NOMO-1 (cell line): ENCODE results near the gene PAX8.
A peak's percentile ranks its signal among the peaks of the same experiment; 100 is the strongest.
"Not testable (repeated sequence)": the region's sequence is repeated elsewhere in the genome, so short reads cannot be mapped to it uniquely, and the experiment has no call there.

Source experiments
- DNase-seq, 2 experiments: peaks; one replicate each; lab custom pipeline; 2025; ENCODE audit not compliant: unreplicated experiment in 2 of 2; lab: John Stamatoyannopoulos, UW

PAX8 gene

GRCh38 chr2:113278742-113279139 lies at the start of gene PAX8:
PAX8 (minus strand) TSS chr2:113278921; CDS start chr2:113278394, 527 bp downstream.
- DNase-seq, result no peak

DNA sequence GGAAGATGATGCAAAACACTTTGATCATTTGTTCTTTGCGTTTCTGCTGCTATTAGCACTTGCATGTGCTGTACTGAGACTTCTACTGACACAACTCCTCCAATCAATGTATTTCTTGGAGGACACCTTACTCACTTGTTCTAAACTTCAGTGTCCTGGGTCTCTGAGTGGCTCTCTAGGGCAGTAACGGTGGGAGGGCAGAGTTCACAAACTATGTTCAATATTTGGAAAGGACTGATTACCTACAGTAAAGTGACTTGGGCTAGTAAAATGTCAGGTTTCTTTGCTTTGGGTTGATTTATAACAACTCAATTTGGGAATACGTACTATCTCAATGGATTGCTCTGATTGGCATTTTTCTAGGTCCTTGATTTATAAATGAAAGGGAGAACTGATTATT lies 49.3 kb upstream of the PAX8 start:
- no peak for DNase-seq

GRCh38 chr2:113325161-113325731 lies 46.5 kb upstream of the PAX8 start:
- not testable (repeated sequence) for DNase-seq

DNA sequence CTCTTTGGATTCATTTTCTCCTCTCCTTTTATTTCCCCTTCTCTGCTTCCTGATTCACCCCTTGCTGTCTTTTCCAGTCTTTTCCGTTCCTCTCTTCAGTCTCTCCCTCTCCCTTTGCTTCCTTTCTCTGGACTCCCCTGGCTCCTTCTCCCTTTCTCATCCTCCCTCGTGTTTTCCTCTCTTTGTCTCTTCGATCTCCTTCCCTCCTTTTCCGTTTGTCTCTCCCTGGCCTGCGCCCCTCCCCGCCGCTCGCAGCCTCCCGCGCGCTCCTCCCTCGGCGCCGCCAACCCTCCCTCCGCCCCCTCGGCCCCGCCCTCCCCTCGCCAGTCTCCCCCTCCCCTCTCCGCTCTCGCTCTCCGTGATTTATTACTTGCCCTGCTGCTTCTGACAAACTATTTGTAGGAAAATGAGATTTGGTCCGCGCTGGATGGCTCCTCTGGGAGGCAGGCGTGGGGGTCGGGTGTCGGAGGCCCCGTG lies 46.0 kb upstream of the PAX8 start:
- DNase-seq, result peak; percentile 43 to 64

DNA sequence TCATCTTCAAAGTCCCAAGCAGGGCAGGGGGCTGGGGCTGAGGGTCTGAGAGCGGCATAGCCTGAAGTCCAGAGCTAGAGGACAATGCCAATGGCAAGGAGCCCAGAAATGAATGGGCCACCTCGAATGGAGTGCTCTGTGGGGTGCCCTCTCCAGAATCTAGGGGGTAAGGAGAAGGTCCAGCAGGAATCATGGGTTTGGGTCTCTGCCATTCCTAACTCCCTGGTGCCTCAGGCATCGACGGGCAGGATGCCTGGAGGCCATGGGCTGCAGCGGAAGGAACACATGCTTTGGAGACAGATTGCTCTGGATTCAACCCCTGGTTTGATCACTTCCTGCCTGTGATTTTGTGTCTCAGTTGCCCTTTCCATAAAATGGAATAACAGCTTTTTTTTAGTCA lies 44.4 kb upstream of the PAX8 start:
- DNase-seq, result not testable (repeated sequence)

DNA sequence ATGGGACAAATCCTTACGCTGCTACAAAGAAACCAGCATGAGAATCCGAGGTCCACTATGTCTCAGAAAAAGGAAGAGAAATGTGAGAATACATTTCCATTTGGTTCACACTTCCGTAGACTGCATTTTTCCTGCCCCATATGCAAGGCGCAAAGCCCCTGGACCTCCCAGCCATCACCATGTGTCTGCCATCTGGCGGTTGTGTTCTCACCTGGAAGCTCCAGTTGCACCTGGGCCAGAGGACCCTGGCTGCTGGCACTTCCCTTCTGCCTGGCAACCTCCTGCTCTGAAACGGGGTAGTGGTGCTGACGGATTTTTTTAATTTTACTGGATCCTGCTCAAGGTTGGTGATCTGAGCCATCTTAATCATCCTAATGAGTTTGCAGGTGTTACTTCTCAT lies 41.4 kb upstream of the PAX8 start:
- not testable (repeated sequence) for DNase-seq

DNA sequence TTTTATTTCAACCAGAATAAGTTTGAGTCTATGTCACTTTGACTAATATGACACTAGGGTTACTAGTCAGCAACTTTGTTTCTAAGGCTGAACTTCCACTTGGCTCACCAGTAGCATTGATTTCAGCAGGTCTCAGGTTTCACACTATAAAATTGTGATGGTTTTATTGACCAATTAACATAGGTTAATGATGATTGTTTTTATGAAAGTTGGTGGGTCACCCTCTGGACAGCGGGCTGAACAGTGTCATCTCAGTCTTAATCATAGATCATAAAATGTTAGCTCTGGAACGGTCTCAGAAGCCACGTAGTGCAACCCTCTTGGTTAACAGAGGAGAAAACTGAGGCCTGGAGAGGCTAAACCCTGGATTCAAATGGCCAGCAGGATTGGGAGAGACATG lies 40.2 kb upstream of the PAX8 start:
- not testable (repeated sequence) for DNase-seq

- no peak for DNase-seq
Measured at GRCh38 chr2:113316085-113316484, 37.4 kb upstream of the PAX8 start.

- not testable (repeated sequence) for DNase-seq
Measured at GRCh38 chr2:113314663-113315062, 35.9 kb upstream of the PAX8 start.

DNA sequence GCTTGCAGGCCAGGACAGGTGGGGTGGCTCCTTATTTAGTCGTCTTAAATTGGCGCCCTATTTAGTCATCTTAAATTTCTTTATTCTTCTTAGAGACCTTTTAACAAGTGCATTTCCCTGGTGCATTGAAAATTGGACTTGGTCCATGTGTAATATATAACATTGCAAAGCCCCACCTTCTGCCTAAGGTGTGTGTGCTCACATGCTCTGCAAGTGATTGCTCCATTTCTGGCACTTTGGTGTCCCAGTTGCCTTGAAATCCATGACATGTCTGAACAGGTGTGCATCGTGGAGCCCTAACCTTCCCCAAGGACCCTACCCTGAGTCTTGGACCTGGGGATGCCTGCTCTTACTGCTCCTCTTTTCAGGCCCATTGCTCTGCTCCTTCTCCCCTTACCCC lies 35.5 kb upstream of the PAX8 start:
- not testable (repeated sequence) for DNase-seq

GRCh38 chr2:113311781-113312180 lies 33.1 kb upstream of the PAX8 start:
- DNase-seq, result not testable (repeated sequence)

DNA sequence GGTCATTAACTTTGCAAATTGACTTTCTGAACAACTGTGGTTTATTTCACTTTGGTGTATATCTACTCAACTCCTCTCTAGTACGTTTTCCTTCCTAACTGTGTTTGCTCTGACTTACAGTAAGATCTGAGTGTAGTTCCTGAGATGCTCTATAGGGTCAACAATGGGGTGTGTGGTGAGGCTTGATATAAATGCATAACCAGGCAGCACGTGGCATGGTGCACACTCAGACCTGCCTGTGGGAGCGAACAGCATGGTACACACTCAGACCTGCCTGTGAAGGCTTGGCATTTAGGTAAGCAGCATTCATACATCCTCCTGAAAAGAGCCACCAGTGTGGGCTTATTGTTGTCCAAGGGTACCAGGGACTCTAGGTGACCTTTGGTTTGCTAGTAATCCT lies 32.5 kb upstream of the PAX8 start:
- DNase-seq, result not testable (repeated sequence)

- no peak for DNase-seq
Measured at GRCh38 chr2:113309655-113310387, 31.1 kb upstream of the PAX8 start.

DNA sequence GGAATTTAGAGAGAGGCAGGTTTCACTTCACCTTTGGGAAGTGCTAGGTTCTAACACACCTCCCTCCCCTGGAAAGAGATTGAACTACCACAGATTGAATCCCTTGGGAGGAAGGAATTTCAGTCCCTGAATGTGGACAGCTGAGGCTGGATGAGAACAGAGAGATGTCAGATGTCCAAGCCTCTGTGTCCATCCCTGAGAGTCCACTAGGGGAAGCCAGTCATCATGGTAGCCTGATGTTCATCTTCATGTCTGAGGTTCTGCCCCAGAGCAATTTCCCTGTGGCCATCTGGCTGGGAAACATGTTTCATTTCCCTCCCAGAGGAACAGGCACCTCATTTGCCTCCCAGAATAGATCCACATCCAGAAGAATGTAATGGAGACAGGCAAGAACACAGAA lies 30.1 kb upstream of the PAX8 start:
- not testable (repeated sequence) for DNase-seq

DNA sequence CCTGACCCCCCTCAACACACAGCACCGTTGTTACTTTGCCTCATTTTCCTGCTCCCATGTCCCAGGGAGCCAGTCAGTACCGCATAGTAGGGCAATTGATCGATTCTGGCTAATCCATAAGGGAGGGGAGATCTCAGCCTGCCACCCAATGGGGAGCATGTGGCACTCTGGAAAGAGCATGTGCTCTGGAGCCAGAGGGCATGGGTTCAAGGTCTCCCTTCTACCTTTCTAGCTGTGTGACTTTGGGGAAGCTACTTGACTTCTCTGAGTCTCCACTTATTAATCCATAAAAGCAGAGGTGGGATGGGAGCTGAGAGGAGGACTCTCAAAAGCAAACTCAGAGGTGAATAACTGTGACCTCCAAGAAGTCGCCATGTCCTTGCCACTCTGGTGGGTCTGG lies 27.5 kb upstream of the PAX8 start:
- not testable (repeated sequence) for DNase-seq

DNA sequence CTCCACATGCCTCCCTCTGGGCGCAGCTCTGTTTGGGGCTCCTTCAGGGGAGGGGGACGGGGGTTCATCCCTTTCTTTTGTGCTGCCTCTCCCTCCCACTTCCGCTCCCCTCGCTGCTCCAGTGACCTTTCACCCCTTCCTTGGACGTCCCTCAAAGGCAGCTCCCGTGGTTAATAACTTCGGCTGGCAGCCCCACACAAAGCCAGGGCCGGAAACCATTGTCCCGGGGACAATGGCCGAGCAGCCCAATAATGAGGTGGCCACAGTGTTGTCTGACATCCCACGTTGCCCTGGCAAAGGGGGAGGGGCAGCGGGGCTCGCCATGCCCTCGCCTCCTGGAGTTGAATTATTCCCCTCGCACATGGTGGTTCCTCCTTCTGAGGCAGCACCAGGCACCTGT lies 27.0 kb upstream of the PAX8 start:
- DNase-seq, result not testable (repeated sequence)

DNA sequence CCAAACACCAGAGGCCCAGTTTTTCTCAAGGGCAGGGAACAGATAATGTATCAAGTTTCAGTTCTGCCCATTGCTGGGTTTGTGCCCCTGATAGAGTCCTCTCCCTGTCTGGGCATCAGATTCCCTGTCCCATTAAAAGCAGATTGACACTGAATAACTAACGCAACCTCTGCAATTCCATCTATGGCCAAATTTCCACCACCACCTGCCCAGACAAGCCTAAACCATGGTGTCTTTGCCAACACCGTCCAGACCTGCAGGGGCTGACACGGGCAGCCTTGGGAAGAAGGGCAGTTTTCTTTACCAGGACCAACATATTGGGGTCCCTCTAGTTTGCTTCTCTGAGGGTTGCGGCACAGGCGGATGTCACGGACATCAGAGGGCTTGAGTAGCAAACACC lies 26.4 kb upstream of the PAX8 start:
- DNase-seq, result no peak

DNA sequence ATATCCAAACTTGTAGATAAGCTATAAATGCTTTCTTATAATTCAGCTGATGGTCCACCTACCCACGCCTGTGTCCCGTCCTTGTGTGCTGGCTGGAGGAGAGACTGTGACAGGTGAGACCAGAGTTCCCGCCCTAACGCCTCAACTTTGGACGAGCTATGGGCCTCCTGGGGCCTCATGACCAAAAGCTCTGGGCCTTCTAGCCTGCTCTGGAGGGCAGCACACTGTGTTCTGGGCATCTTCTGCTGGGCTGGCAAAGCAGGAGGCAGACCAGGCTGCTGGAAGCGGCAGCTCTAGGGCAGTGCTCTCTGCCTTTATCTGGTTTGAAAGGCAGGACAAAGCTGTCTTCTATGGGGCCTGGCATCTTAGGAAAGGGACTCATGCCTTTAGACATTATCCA lies 26.0 kb upstream of the PAX8 start:
- no peak for DNase-seq

- not testable (repeated sequence) for DNase-seq
Measured at GRCh38 chr2:113302216-113302980, 23.7 kb upstream of the PAX8 start.

DNA sequence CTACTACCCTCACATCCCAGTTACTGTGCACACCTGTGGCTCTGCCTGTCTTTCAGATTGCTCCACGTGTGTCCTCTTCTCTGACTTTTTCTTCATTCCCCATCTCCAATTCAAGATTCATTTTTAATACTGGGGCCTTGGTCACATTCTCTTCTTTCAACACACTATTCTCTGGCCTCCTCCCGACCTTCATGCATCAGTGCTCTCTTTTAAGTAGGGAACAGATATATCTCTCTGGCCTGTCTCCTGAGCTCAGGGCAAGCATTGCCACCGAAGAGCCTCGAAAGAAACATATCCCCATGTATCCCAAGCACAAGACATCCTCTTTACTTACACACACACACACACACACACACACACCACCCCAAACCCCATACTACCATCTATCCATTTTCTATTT lies 21.6 kb upstream of the PAX8 start:
- DNase-seq, result no peak

- no peak for DNase-seq
Measured at GRCh38 chr2:113298176-113298575, 19.5 kb upstream of the PAX8 start.

GRCh38 chr2:113297590-113297989 lies 18.9 kb upstream of the PAX8 start:
- not testable (repeated sequence) for DNase-seq
